SU-DHL-6 (cell line): Measurements from ENCODE around the gene ZC3H12C.

Source experiments
- CTCF ChIP-seq: fragments of 200-600 bp; sonication (generic); IDR thresholded peaks from one replicate; pipeline ENCODE4 v1.5.1; 2017; ENCODE audit warnings: antibody characterized with exemption, mild to moderate bottlenecking, low read length, moderate library complexity; ENCODE audit not compliant: insufficient read depth, poor library complexity, severe bottlenecking
- EZH2phosphoT487 ChIP-seq: fragments of 200-600 bp; sonication (generic), shearing (Covaris generic); conservative IDR thresholded peaks from 2 replicates; pipeline ENCODE4 v1.6.1; 2018; ENCODE audit warnings: mild to moderate bottlenecking, antibody characterized with exemption, low read length, moderate library complexity, mixed read lengths

- TF ChIP-seq CTCF: no peak
- no peak for TF ChIP-seq EZH2phosphoT487
These were observed 2.6 kb upstream of the ZC3H12C start for GRCh38 chr11:110090466-110091026.
